ENCODE results near the gene TTC27. TPM values are rescaled to one million over a fixed set of nuclear protein-coding genes. Genes with fewer than 3 reads are reported as not detected.

TTC27 gene
- total and polyA plus RNA-seq, 8 donors: 3.4 to 13.3 (median 9.9) TPM

- Histone ChIP-seq H3K4me1 (no peaks in the 10 kb centered on the region), H3K4me3 (no peak overlapping the region), H3K9me3 (no peaks in the 10 kb centered on the region), H3K27me3 (no peaks in the 10 kb centered on the region), H3K36me3 (no peaks in the 10 kb centered on the region), H3K27ac (no peak overlapping the region)
- no peak for ATAC-seq
- TF ChIP-seq CTCF (IDR thresholded peaks at IDR 0.05): no peak
- WGBS, 2 donors: 94 to 97% methylated on average over 1 of the region's 1 CpG
- FAIRE-seq: no peak
- intact Hi-C loops (cut with DNase I): no loop called here
- DNase-seq: no peak
These were observed 113.7 kb downstream of the TTC27 start for GRCh38 chr2:32741575-32741974.

- no peaks in the 10 kb centered on the region for H3K9me3 ChIP-seq
- no peak for TF ChIP-seq CTCF (IDR thresholded peaks at IDR 0.05)
- ATAC-seq (no peak), FAIRE-seq (no peak), DNase-seq (no peak)
- WGBS, 2 donors: 92 to 95% methylated on average over 2 of the region's 2 CpGs
- no peaks in the 10 kb centered on the region for H3K4me1 ChIP-seq
- intact Hi-C loops (cut with DNase I): no loop called here
- H3K27ac ChIP-seq: no peak overlapping the region
- no peaks in the 10 kb centered on the region for H3K27me3 ChIP-seq
- no peaks in the 10 kb centered on the region for H3K36me3 ChIP-seq
- H3K4me3 ChIP-seq: no peak overlapping the region
These were observed 114.5 kb downstream of the TTC27 start for GRCh38 chr2:32742376-32742775.

GRCh38 chr2:32743480-32744236 lies 115.8 kb downstream of the TTC27 start:
- TF ChIP-seq CTCF (IDR thresholded peaks at IDR 0.05): no peak
- no peak for FAIRE-seq
- Histone ChIP-seq H3K27me3 (no peaks in the 10 kb centered on the region), H3K27ac (no peak overlapping the region), H3K36me3 (no peaks in the 10 kb centered on the region), H3K9me3 (no peaks in the 10 kb centered on the region), H3K4me3 (no peak overlapping the region), H3K4me1 (no peaks in the 10 kb centered on the region)
- WGBS, 2 donors: 68 to 83% methylated on average over 3 of the region's 3 CpGs
- intact Hi-C loops (cut with DNase I): no loop called here
- DNase-seq: no peak
- no peak for ATAC-seq

GRCh38 chr2:32745191-32745590 lies 117.3 kb downstream of the TTC27 start:
- no peak for FAIRE-seq
- no peak for TF ChIP-seq CTCF (IDR thresholded peaks at IDR 0.05)
- WGBS, 2 donors: 88 to 93% methylated on average over 2 of the region's 2 CpGs

GRCh38 chr2:32745675-32746074 lies 117.8 kb downstream of the TTC27 start:
- no peak for TF ChIP-seq CTCF (IDR thresholded peaks at IDR 0.05)
- no peaks in the 10 kb centered on the region for H3K36me3 ChIP-seq
- no peak for ATAC-seq
- H3K4me1 ChIP-seq: no peaks in the 10 kb centered on the region
- WGBS, 2 donors: 32 to 41% methylated on average over 1 of the region's 1 CpG
- no peaks in the 10 kb centered on the region for H3K27me3 ChIP-seq
- H3K4me3 ChIP-seq: no peak overlapping the region
- no peaks in the 10 kb centered on the region for H3K9me3 ChIP-seq
- DNase-seq: no peak
- intact Hi-C loops (cut with DNase I): no loop called here
- no peak for FAIRE-seq
- no peak overlapping the region for H3K27ac ChIP-seq

More at GRCh38 chr2:32745191-32745590, 117.3 kb downstream of the TTC27 start:
- no peaks in the 10 kb centered on the region for H3K9me3 ChIP-seq
- DNase-seq: no peak
- no peak overlapping the region for H3K27ac ChIP-seq
- no peaks in the 10 kb centered on the region for H3K36me3 ChIP-seq
- H3K4me3 ChIP-seq: no peak overlapping the region
- H3K27me3 ChIP-seq: no peaks in the 10 kb centered on the region
- H3K4me1 ChIP-seq: no peaks in the 10 kb centered on the region
- no peak for ATAC-seq
- intact Hi-C loops (cut with DNase I): no loop called here

Data from pancreas (tissue), 10 donors.